ENCODE results near the gene PPP2R5C. TPM values are rescaled to one million over a fixed set of nuclear protein-coding genes. Genes with fewer than 3 reads are reported as not detected.

The PPP2R5C gene
- total and polyA plus RNA-seq, 2 of the 4 experiments (the other 2 are of a cell fraction), result 65.9 to 78.7 TPM

DNA sequence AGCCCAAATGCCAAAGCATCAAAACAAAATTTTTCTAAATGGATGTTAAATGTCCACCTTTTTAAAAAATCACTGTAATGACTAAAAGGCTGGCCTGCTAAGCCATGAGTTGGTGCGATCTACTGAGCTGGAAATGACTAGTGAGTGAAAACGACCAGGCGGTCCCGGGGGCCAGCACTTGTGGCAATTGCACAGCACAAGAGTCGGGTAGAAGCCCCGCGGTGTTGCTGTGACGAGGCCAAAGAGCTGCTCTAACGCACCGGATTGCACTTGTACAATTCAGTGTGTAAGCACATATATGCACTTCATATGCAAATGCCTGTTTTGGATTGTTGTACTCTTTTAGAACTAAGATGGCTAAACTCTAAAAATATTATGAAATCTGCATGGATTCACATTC is 138.7 kb downstream of the PPP2R5C start:
- H3K4ac ChIP-seq (ENCODE audit: low read depth, low read length), result no peak overlapping the region
- in situ Hi-C loops (cut with MboI; ENCODE audit: low sequenced_read_pairs), result no loop called here

More for the DNA sequence above, 138.7 kb downstream of the PPP2R5C start:
- Histone ChIP-seq H4K20me1 (ENCODE audit: insufficient read depth, low read length) (no peaks in the 10 kb centered on the region), H3K9me3 (ENCODE audit: control insufficient read depth, insufficient read depth, low read length) (no peaks in the 10 kb centered on the region), H2BK15ac (ENCODE audit: low read depth, low read length) (no peak overlapping the region), H4K5ac (ENCODE audit: low read depth, low read length) (no peak overlapping the region), H3K27ac (ENCODE audit: insufficient read depth, low read length) (no peak overlapping the region), H4K8ac (ENCODE audit: low read depth in 2 of 2, low read length in 2 of 2) (no peak overlapping the region), H3K14ac (replicated peaks; ENCODE audit: low read depth, low read length) (no peak overlapping the region), H2BK120ac (ENCODE audit: low read depth, low read length) (no peak overlapping the region), H3K9me1 (ENCODE audit: insufficient read depth, low read length) (no peaks in the 10 kb centered on the region), H4K91ac (ENCODE audit: insufficient read depth, low read depth, low read length) (no peak overlapping the region), H3K36me3 (ENCODE audit: control insufficient read depth, insufficient read depth, low read length) (peaks cover 47% of the 10 kb centered on the region), H3K56ac (ENCODE audit: extremely low read depth, insufficient read depth, low read length) (no peak overlapping the region), H3K27me3 (ENCODE audit: control insufficient read depth, insufficient read depth, low read length) (no peaks in the 10 kb centered on the region), H2AFZ (replicated peaks; ENCODE audit: low read length, poor library complexity) (no peak overlapping the region), H2AK5ac (ENCODE audit: low read depth, low read length) (no peak overlapping the region), H3K79me1 (ENCODE audit: low read depth in 1 of 2, low read length in 2 of 2) (no peaks in the 10 kb centered on the region; a peak in 1 of 4 replicates), H3K23ac (ENCODE audit: low read depth, low read length) (no peak overlapping the region), H2BK5ac (ENCODE audit: low read depth, low read length, poor library complexity, severe bottlenecking) (no peak overlapping the region), H3K4me2 (ENCODE audit: low read depth, low read length) (no peak overlapping the region), H3K9ac (ENCODE audit: low read depth, low read length) (no peak overlapping the region), H2AK9ac (replicated peaks; ENCODE audit: low read depth, low read length, poor library complexity) (no peak overlapping the region), H3K4me3 (ENCODE audit: insufficient read depth, low read depth, low read length) (no peak overlapping the region), H3K18ac (ENCODE audit: low read depth, low read length) (no peak overlapping the region), H3K4me1 (ENCODE audit: control insufficient read depth, insufficient read depth, low read length) (no peaks in the 10 kb centered on the region), H2BK20ac (ENCODE audit: low read depth, low read length) (no peak overlapping the region)
- no TSS peak for BruUV-seq (replicated peaks)
- ChIA-PET POLR2A (ENCODE audit: unreplicated experiment) (no interaction called here), CTCF (no interaction called here)
- no CpG with 5 or more reads among the region's 10 CpGs for WGBS, 2 experiments (ENCODE audit: extremely low coverage in 2 of 2, insufficient read length in 1 of 2)
- ATAC-seq (ENCODE audit: low read depth) (no peak), DNase-seq (no peak)
- dilution Hi-C loops (cut with HindIII; ENCODE audit: low sequenced_read_pairs, unreplicated experiment) (no loop called here), intact Hi-C loops (cut with micrococcal nuclease) (no loop called here)
- TF ChIP-seq MXI1 (IDR thresholded peaks at IDR 0.05; ENCODE audit: borderline replicate concordance, low read depth, low read length) (no peak), CEBPB (IDR thresholded peaks at IDR 0.05; ENCODE audit: low read depth, low read length) (no peak), MAZ (IDR thresholded peaks at IDR 0.05; ENCODE audit: borderline replicate concordance, low read depth, low read length) (no peak), RAD21 (IDR thresholded peaks at IDR 0.05; ENCODE audit: low read length) (no peak), RFX5 (IDR thresholded peaks at IDR 0.05; ENCODE audit: low read depth, low read length) (no peak), CHD1 (IDR thresholded peaks at IDR 0.05; ENCODE audit: low read depth, low read length) (no peak), POLR2A (IDR thresholded peaks at IDR 0.05; ENCODE audit: low read depth, low read length) (no peak)
